Activated T-helper 17 cell treated with anti-CD3 and anti-CD28 coated beads, Interleukin-2, amount 50 U/mL, for 72 hours (primary cell): Measurements from ENCODE around the gene BHLHA15. TPM values are rescaled to one million over a fixed set of nuclear protein-coding genes. Genes with fewer than 3 reads are reported as not detected.

Experiments used
- ATAC-seq: fragments of 150-1000 bp; cut with Tn5 transposase; replicated peaks from 2 replicates; pipeline ENCODE4 v1.10.0; 2021; ENCODE audit warnings: mild to moderate bottlenecking, moderate library complexity
- H3K27ac Mint-ChIP-seq: one replicate; pipeline ENCODE4 v1.8.0; 2022; ENCODE audit warnings: mixed read lengths
- H3K27me3 Mint-ChIP-seq: one replicate; pipeline ENCODE4 v1.8.0; 2022; ENCODE audit warnings: mixed read lengths
- H3K36me3 Mint-ChIP-seq: one replicate; pipeline ENCODE4 v1.8.0; 2022; ENCODE audit warnings: low read depth, mild to moderate bottlenecking, mixed read lengths
- H3K4me1 Mint-ChIP-seq: one replicate; pipeline ENCODE4 v1.8.0; 2022; ENCODE audit warnings: mixed read lengths
- H3K4me3 Mint-ChIP-seq: one replicate; pipeline ENCODE4 v1.8.0; 2022; ENCODE audit warnings: mild to moderate bottlenecking, mixed read lengths
- H3K9me3 Mint-ChIP-seq: one replicate; pipeline ENCODE4 v1.8.0; 2022; ENCODE audit warnings: mixed read lengths
- total RNA-seq, 2 donors: library from RNA; stranded (reverse); gene quantifications; one replicate each; pipeline ENCODE4 v1.2.3, GENCODE V29; 2022

The BHLHA15 gene
- total RNA-seq, 2 donors from 2014 or later, result not detected

DNA sequence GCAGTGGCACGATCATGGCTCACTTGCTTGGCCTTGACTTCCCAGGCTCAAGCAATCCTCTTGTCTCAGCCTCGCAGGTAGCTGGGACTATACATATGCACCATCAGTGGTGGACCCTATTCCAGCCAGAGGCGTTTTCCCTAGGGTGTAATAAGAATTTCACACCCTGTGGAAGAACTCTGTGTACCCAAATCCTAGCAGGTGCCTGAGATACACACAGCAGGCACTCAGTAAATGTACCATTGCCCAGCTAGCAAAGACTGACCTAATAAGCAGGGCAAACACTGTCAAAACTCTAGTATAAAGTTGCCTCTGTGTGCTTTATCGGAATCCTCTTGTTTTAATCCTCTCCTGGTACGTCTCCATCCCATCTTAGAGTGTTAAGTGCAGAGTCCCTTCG lies 33.7 kb upstream of the BHLHA15 start:
- ATAC-seq, result no peak
- no peak overlapping the region for H3K4me3 Mint-ChIP-seq
- no peaks in the 10 kb centered on the region for H3K27me3 Mint-ChIP-seq
- H3K9me3 Mint-ChIP-seq, result no peaks in the 10 kb centered on the region
- H3K4me1 Mint-ChIP-seq, result no peaks in the 10 kb centered on the region
- H3K27ac Mint-ChIP-seq, result no peak overlapping the region
- peaks cover 16% of the 10 kb centered on the region for H3K36me3 Mint-ChIP-seq

DNA sequence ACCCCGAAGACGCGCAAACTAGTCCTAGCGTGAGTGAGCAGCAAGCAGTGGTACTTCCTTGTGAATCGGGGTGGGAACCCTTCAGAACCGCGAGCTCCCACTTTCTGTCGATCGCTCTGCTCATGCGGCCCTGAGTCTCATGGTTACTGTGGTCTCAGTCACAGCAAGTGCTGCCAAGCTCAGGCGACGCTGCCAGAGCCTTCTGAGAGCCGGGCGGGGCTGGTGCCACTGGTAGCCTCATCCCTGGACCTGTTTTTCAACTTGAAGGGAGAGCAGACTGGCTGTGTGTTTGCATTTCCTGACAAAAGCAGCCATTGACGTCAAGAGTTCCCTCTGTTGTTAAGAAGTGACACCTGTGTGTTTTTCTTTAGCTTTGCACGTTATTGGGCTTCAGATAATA lies 32.9 kb upstream of the BHLHA15 start:
- Mint-ChIP-seq H3K4me1 (no peaks in the 10 kb centered on the region), H3K9me3 (no peaks in the 10 kb centered on the region), H3K36me3 (peaks cover 16% of the 10 kb centered on the region), H3K4me3 (no peak overlapping the region), H3K27me3 (no peaks in the 10 kb centered on the region), H3K27ac (no peak overlapping the region)
- ATAC-seq, result no peak

DNA sequence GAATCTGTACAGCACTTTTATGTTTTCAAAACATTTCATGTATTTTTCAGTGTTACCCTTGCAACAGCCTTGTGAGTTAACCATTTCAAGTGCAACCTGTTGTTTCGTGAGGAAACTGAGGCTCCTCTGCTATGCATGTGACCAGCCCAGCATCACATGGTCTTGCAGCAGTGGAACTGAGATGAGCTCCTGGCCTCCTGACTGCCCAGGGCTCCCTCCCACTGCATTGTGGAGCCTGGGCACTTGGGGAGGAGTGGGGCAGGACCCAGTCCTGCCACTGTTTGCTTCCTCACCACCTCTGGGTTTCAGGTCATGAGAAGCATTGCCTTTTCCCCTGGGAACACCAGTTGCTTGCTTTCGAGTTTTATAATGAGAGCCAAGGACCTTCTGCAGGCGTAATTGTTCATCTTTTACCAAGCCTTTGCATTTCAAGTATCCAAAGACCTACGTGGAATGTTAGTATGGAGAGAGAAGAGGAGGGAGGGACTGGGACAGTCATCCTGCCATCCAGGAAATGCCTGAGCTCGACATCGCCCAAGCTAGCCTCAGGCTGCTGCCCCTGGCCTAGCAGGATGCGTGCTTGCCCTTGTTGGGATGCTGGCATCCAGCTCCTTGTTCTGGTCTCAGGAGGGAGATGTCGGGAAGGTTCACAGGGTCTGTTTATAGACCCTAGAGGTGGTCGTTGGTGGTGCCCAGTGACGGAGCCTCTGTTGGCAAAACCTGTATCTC lies 32.3 kb upstream of the BHLHA15 start:
- H3K9me3 Mint-ChIP-seq, result no peaks in the 10 kb centered on the region
- no peak overlapping the region for H3K4me3 Mint-ChIP-seq
- peaks cover 16% of the 10 kb centered on the region for H3K36me3 Mint-ChIP-seq
- H3K27ac Mint-ChIP-seq, result no peak overlapping the region
- no peak for ATAC-seq
- no peaks in the 10 kb centered on the region for H3K4me1 Mint-ChIP-seq
- H3K27me3 Mint-ChIP-seq, result no peaks in the 10 kb centered on the region

DNA sequence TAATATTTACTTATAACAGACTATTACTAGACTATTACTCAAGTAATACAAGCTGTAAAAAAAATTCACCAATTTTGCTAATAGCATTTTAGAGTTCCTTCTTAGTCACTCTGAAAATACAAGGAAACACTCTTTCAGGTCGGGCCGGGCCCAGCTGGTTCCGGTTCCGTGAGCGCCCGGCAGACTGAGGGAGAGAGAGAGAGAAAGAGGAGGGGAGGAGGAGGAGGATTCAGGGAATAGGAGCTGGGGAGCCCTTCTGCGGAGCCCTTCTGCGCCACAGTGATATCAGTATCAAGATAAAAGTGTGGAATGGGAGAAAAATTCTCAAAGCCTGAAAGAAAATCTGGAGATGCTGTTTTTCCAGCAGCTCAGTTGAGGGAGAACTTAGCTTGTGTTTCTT lies 30.5 kb upstream of the BHLHA15 start:
- no peak for ATAC-seq
- Mint-ChIP-seq H3K36me3 (peaks cover 6% of the 10 kb centered on the region), H3K4me3 (no peak overlapping the region), H3K27me3 (no peaks in the 10 kb centered on the region), H3K27ac (no peak overlapping the region), H3K9me3 (no peaks in the 10 kb centered on the region), H3K4me1 (no peaks in the 10 kb centered on the region)

DNA sequence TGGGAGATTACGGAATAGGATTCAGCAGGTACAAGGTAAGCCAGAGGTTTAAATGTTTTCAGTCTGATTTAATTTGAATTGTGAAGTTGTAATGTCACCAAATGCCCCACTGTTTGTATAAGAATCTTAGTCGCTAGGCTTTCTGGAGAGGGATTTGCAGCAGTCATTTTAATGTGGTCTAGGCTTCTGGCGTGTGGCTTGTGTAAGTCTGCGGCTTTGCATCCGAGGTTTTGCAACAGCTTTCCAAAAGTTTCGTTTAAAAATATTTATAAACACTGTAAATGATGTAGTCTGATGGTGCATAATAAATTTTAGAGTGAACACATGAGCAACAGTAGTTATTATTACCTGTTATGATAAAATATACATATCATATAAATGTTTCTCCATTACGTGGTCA lies 26.1 kb upstream of the BHLHA15 start:
- Mint-ChIP-seq H3K9me3 (no peaks in the 10 kb centered on the region), H3K27me3 (no peaks in the 10 kb centered on the region), H3K4me1 (no peaks in the 10 kb centered on the region), H3K27ac (no peak overlapping the region), H3K36me3 (peaks cover 39% of the 10 kb centered on the region), H3K4me3 (no peak overlapping the region)
- no peak for ATAC-seq

DNA sequence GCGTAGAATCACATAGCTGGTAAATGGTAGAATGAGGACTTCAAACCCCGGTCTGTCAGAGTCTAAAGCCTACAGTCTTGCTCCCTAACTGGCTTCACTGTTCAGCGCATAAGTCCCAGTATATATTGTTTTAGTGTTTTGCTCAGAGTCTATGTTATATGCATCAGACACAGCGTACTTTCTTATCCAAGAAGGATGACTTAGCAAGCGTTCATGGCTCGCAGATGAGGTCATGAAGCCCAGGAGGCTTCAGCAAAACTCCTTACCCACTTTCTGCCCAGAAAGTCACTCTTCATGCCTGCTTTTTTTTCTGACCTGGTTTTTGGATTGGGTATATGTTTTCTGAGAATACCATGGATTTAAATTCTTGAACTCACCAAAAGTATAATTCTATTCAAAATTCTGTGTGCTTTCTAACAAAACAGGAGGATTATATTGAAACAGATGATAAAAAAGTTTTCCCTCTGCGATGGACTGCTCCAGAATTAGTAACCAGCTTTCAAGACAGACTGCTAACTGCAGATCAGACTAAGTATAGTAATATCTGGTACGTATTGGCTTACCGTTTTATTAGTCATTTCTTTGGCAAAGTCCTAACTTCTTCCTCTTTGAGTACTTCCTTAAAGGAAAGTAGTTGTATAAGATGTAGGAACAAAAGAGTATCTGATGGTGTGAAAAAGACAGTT lies 24.6 kb upstream of the BHLHA15 start:
- no peak for ATAC-seq
- H3K27ac Mint-ChIP-seq, result peak overlapping the region; percentile 17
- no peak overlapping the region for H3K4me3 Mint-ChIP-seq
- no peaks in the 10 kb centered on the region for H3K4me1 Mint-ChIP-seq
- no peaks in the 10 kb centered on the region for H3K27me3 Mint-ChIP-seq
- H3K36me3 Mint-ChIP-seq, result peaks cover 52% of the 10 kb centered on the region
- no peaks in the 10 kb centered on the region for H3K9me3 Mint-ChIP-seq

DNA sequence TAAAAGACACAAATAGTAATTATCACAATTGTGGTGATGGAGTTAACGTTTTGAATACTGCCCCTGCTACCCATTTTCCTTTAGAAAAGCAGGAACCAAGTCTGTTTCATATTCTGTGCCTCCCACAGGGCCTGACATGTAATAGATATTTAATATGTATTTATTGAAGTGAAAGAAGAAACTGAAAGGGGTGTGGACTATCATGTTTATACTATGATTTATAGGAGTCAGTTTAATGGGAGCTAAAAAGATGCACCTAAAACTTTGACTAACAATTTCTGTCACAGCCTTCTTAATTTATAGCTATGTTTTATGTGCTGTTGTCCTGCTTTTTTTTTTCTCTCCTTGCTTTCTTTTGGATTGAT lies 24.1 kb upstream of the BHLHA15 start:
- Mint-ChIP-seq H3K36me3 (peaks cover 58% of the 10 kb centered on the region), H3K4me1 (no peaks in the 10 kb centered on the region), H3K4me3 (no peak overlapping the region), H3K27me3 (no peaks in the 10 kb centered on the region), H3K9me3 (no peaks in the 10 kb centered on the region), H3K27ac (peak overlapping the region; percentile 17)
- ATAC-seq, result no peak

DNA sequence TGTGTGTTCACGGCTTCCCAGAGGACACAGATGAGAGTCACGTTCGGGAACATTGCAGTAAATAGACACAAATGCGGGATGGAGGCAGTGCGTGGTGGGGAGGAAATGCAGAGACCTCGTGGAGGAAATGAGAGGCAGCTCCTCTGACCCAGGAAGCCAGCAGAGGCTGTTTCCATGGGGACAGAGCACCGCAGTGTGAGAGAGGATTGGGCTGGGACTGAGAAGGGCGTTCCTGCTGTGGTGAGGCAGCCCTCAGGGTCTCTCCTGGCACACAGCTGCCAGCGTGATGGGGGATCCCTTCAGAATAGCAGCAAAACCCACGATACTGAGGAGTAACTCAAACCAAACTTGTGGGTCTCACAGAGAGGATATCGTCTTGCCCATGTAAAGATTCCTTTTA lies 21.7 kb upstream of the BHLHA15 start:
- Mint-ChIP-seq H3K4me1 (no peaks in the 10 kb centered on the region), H3K36me3 (peaks cover 78% of the 10 kb centered on the region), H3K27me3 (no peaks in the 10 kb centered on the region), H3K9me3 (no peaks in the 10 kb centered on the region), H3K4me3 (no peak overlapping the region), H3K27ac (no peak overlapping the region)
- no peak for ATAC-seq

DNA sequence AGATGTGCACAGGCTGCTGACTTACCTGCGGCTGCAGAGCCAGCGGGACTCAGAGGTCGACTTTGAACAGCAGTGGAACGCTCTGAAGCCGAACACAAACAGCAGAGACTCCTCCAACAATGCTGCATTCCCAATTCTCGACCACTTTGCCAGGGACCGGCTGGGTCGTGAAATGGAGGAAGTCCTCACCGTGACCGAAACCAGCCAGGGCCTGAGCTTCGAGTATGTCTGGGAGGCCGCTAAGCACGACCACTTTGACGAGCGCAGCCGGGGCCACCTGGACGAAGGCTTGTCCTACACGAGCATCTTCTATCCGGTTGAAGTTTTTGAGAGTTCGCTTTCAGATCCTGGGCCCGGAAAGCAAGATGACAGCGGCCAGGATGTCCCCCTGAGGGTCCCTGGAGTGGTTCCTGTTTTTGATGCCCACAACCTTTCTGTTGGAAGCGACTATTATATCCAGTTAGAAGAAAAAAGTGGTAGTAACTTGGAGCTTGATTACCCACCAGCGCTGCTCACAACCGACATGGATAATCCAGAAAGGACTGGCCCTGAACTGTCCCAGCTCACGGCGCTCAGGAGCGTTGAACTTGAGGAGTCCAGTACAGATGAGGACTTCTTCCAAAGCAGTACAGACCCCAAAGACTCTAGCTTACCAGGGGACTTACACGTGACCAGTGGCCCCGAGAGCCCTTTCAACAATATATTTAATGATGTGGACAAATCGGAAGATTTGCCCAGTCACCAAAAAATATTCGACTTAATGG lies 19.4 kb upstream of the BHLHA15 start:
- no peak for ATAC-seq
- Mint-ChIP-seq H3K27me3 (no peaks in the 10 kb centered on the region), H3K9me3 (no peaks in the 10 kb centered on the region), H3K27ac (no peak overlapping the region), H3K36me3 (peaks cover 86% of the 10 kb centered on the region), H3K4me3 (no peak overlapping the region), H3K4me1 (no peaks in the 10 kb centered on the region)

DNA sequence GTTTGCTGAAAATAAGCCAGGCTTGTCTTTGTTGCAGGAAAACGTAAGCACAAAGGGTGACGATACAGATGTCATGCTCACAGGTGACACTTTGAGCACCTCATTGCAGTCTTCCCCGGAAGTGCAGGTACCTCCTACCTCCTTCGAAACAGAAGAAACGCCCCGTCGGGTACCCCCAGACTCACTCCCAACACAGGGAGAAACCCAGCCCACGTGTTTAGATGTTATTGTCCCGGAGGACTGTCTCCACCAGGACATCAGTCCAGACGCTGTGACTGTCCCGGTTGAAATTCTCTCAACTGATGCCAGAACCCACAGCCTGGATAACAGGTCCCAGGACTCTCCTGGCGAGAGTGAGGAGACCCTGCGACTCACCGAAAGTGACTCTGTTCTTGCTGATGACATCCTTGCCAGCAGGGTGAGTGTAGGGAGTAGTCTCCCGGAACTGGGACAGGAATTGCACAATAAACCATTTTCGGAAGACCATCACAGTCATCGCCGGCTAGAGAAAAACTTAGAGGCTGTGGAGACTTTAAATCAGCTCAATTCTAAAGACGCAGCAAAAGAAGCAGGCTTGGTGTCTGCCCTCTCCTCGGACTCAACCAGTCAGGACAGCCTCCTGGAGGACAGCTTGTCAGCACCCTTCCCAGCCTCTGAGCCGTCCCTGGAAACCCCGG lies 18.3 kb upstream of the BHLHA15 start:
- no peaks in the 10 kb centered on the region for H3K27me3 Mint-ChIP-seq
- H3K4me1 Mint-ChIP-seq, result no peaks in the 10 kb centered on the region
- no peaks in the 10 kb centered on the region for H3K9me3 Mint-ChIP-seq
- H3K36me3 Mint-ChIP-seq, result peaks cover 79% of the 10 kb centered on the region
- no peak for ATAC-seq
- H3K4me3 Mint-ChIP-seq, result no peak overlapping the region
- no peak overlapping the region for H3K27ac Mint-ChIP-seq

DNA sequence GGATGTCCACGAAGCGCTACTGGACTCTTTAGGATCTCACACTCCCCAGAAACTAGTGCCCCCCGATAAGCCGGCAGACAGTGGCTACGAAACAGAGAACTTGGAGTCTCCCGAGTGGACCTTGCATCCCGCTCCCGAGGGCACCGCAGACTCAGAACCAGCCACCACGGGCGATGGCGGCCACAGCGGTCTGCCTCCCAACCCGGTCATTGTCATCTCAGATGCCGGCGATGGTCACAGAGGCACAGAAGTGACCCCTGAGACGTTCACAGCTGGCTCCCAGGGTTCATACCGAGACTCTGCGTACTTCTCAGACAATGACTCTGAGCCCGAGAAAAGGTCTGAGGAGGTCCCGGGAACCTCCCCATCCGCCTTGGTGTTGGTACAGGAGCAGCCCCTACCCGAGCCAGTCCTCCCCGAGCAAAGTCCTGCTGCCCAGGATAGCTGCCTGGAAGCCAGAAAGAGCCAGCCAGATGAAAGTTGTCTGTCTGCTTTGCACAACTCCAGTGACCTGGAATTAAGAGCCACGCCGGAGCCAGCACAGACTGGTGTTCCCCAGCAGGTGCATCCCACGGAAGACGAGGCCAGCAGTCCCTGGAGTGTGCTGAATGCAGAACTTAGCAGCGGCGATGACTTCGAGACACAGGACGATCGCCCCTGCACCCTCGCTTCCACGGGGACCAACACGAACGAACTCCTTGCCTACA lies 17.6 kb upstream of the BHLHA15 start:
- H3K27ac Mint-ChIP-seq, result no peak overlapping the region
- no peaks in the 10 kb centered on the region for H3K9me3 Mint-ChIP-seq
- H3K4me3 Mint-ChIP-seq, result no peak overlapping the region
- peaks cover 76% of the 10 kb centered on the region for H3K36me3 Mint-ChIP-seq
- no peaks in the 10 kb centered on the region for H3K4me1 Mint-ChIP-seq
- no peaks in the 10 kb centered on the region for H3K27me3 Mint-ChIP-seq
- ATAC-seq, result no peak

DNA sequence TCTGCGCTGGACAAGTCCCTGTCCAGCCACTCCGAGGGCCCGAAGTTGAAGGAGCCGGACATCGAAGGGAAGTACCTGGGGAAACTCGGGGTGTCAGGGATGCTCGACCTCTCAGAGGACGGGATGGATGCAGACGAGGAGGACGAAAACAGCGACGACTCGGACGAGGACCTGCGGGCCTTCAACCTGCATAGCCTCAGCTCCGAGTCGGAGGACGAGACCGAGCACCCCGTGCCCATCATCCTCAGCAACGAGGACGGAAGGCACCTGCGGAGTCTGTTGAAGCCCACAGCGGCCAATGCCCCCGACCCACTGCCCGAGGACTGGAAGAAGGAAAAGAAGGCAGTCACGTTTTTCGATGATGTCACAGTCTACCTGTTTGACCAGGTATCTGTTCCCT lies 17.1 kb upstream of the BHLHA15 start:
- ATAC-seq, result no peak
- Mint-ChIP-seq H3K4me3 (no peak overlapping the region), H3K27me3 (no peaks in the 10 kb centered on the region), H3K36me3 (peaks cover 74% of the 10 kb centered on the region), H3K27ac (no peak overlapping the region), H3K4me1 (no peaks in the 10 kb centered on the region), H3K9me3 (no peaks in the 10 kb centered on the region)

DNA sequence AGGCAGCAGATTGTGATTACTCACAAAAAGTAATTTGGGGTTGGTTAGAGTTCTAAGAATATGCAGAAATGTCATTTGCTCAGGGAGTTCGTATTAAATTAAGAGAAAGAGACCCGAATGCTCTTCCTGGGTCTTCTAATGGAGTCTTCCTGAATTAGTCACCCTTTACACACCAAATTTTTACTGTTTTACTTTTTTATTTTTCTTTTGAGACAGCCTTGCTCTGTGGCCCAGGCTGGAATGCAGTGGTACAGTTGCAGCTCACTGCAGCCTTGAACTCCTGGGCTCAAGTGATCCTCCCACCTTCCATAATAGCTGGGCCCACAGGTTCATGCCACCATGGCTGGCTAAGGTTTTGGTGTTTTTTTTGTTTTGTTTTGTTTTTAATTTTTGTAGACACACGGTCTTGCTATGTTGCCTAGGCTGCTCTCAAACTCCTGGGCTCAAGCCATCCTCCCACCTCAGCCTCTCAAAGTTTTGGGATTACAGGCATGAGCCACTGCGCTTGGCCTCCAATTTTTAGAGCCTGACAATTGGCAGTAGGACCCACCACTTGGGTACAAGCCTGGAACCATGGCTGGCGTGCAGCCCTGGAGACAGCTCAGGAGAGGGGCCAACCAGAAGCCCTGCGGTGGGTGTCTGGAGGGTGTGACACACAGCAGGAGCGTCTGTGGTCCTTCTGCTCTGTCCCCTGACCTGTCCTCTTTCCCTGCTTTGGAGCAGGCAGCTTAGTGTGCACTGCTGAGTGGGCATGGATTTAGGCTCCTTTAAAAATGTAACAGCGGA lies 16.4 kb upstream of the BHLHA15 start:
- Mint-ChIP-seq H3K9me3 (no peaks in the 10 kb centered on the region), H3K36me3 (peaks cover 71% of the 10 kb centered on the region), H3K27me3 (no peaks in the 10 kb centered on the region)

More for the DNA sequence above, 16.4 kb upstream of the BHLHA15 start:
- Mint-ChIP-seq H3K4me3 (no peak overlapping the region), H3K4me1 (peaks cover under 1% of the 10 kb centered on the region), H3K27ac (no peak overlapping the region)
- ATAC-seq, result no peak
